Measurements from ENCODE around the gene ANKRD2.
A peak's percentile ranks its signal among the peaks of the same experiment; 100 is the strongest.
"Not testable (repeated sequence)": the region's sequence is repeated elsewhere in the genome, so short reads cannot be mapped to it uniquely, and the experiment has no call there.

ANKRD2 gene

GRCh38 chr10:97576487-97576886 is 3.9 kb downstream of the ANKRD2 start:
- H3K4me1 Mint-ChIP-seq, H3K36me3 Mint-ChIP-seq, ATAC-seq, H3K9me3 Mint-ChIP-seq, H3K27me3 Mint-ChIP-seq, H3K27ac Mint-ChIP-seq, H3K4me3 Mint-ChIP-seq: not testable (repeated sequence)

GRCh38 chr10:97577701-97578100 is 5.1 kb downstream of the ANKRD2 start:
- H3K9me3 Mint-ChIP-seq: no peaks in the 10 kb centered on the region
- ATAC-seq: no peak
- H3K4me1 Mint-ChIP-seq: peaks cover 3% of the 10 kb centered on the region
- H3K36me3 Mint-ChIP-seq: no peaks in the 10 kb centered on the region
- no peak overlapping the region for H3K4me3 Mint-ChIP-seq
- H3K27me3 Mint-ChIP-seq: no peaks in the 10 kb centered on the region
- H3K27ac Mint-ChIP-seq: no peak overlapping the region

GRCh38 chr10:97578171-97578844 is 5.7 kb downstream of the ANKRD2 start:
- no peaks in the 10 kb centered on the region for H3K9me3 Mint-ChIP-seq
- H3K27ac Mint-ChIP-seq: no peak overlapping the region
- no peak overlapping the region for H3K4me3 Mint-ChIP-seq

GRCh38 chr10:97580421-97581367 is 8.1 kb downstream of the ANKRD2 start:
- H3K4me3 Mint-ChIP-seq: no peak overlapping the region
- no peaks in the 10 kb centered on the region for H3K27me3 Mint-ChIP-seq
- H3K27ac Mint-ChIP-seq: no peak overlapping the region
- H3K36me3 Mint-ChIP-seq: no peaks in the 10 kb centered on the region
- ATAC-seq: no peak
- H3K9me3 Mint-ChIP-seq: no peaks in the 10 kb centered on the region
- no peaks in the 10 kb centered on the region for H3K4me1 Mint-ChIP-seq

More at GRCh38 chr10:97578171-97578844, 5.7 kb downstream of the ANKRD2 start:
- Mint-ChIP-seq H3K4me1 (no peaks in the 10 kb centered on the region), H3K36me3 (no peaks in the 10 kb centered on the region), H3K27me3 (no peaks in the 10 kb centered on the region)
- ATAC-seq: no peak

- Mint-ChIP-seq H3K27ac (no peak overlapping the region), H3K9me3 (no peaks in the 10 kb centered on the region), H3K27me3 (no peaks in the 10 kb centered on the region), H3K4me3 (no peak overlapping the region), H3K4me1 (no peaks in the 10 kb centered on the region), H3K36me3 (no peaks in the 10 kb centered on the region)
- no peak for ATAC-seq
These were observed 9.6 kb downstream of the ANKRD2 start for GRCh38 chr10:97582169-97582568.

GRCh38 chr10:97583476-97583875 is 10.9 kb downstream of the ANKRD2 start:
- no peak overlapping the region for H3K27ac Mint-ChIP-seq
- H3K4me3 Mint-ChIP-seq: no peak overlapping the region

GRCh38 chr10:97584060-97584797 is 11.7 kb downstream of the ANKRD2 start, which contains the start of gene HOGA1:
HOGA1 (plus strand) TSS chr10:97584389; CDS start chr10:97584704, 315 bp downstream.
- no peaks in the 10 kb centered on the region for H3K27me3 Mint-ChIP-seq
- no peaks in the 10 kb centered on the region for H3K36me3 Mint-ChIP-seq
- no peaks in the 10 kb centered on the region for H3K4me1 Mint-ChIP-seq
- H3K4me3 Mint-ChIP-seq: no peak within 1 kb of the TSS
- H3K27ac Mint-ChIP-seq: no peak within 1 kb of the TSS
- H3K9me3 Mint-ChIP-seq: no peaks in the 10 kb centered on the region
- no peak for ATAC-seq

More at GRCh38 chr10:97583476-97583875, 10.9 kb downstream of the ANKRD2 start:
- Mint-ChIP-seq H3K4me1 (no peaks in the 10 kb centered on the region), H3K36me3 (no peaks in the 10 kb centered on the region), H3K9me3 (no peaks in the 10 kb centered on the region), H3K27me3 (no peaks in the 10 kb centered on the region)
- no peak for ATAC-seq

- Mint-ChIP-seq H3K27ac (no peak overlapping the region), H3K4me1 (no peaks in the 10 kb centered on the region), H3K9me3 (no peaks in the 10 kb centered on the region), H3K27me3 (no peaks in the 10 kb centered on the region), H3K36me3 (no peaks in the 10 kb centered on the region), H3K4me3 (no peak overlapping the region)
- ATAC-seq: no peak
These were observed 12.3 kb downstream of the ANKRD2 start for GRCh38 chr10:97584798-97585438.

GRCh38 chr10:97585439-97585811 is 12.8 kb downstream of the ANKRD2 start:
- no peak for ATAC-seq
- Mint-ChIP-seq H3K4me1 (no peaks in the 10 kb centered on the region), H3K9me3 (no peaks in the 10 kb centered on the region), H3K27ac (no peak overlapping the region), H3K36me3 (no peaks in the 10 kb centered on the region), H3K27me3 (no peaks in the 10 kb centered on the region), H3K4me3 (no peak overlapping the region)

- Mint-ChIP-seq H3K4me1 (peaks cover 5% of the 10 kb centered on the region), H3K27me3 (no peaks in the 10 kb centered on the region), H3K36me3 (no peaks in the 10 kb centered on the region), H3K4me3 (no peak overlapping the region), H3K9me3 (no peaks in the 10 kb centered on the region), H3K27ac (no peak overlapping the region)
- no peak for ATAC-seq
These were observed 14.6 kb downstream of the ANKRD2 start for GRCh38 chr10:97587183-97587582.

- no peaks in the 10 kb centered on the region for H3K36me3 Mint-ChIP-seq
- no peak within 1 kb of the TSS for H3K4me3 Mint-ChIP-seq
- peaks cover 5% of the 10 kb centered on the region for H3K4me1 Mint-ChIP-seq
- peak; percentile 12 for ATAC-seq
- no peaks in the 10 kb centered on the region for H3K27me3 Mint-ChIP-seq
- no peaks in the 10 kb centered on the region for H3K9me3 Mint-ChIP-seq
- no peak within 1 kb of the TSS for H3K27ac Mint-ChIP-seq
These were observed 16.9 kb downstream of the ANKRD2 start, which contains the start of gene C10orf62 for GRCh38 chr10:97589479-97589878. C10orf62 (plus strand) TSS chr10:97589721; CDS start chr10:97589898, 177 bp downstream.

GRCh38 chr10:97590082-97590747 is 17.6 kb downstream of the ANKRD2 start:
- peak; percentile 25 for ATAC-seq
- no peaks in the 10 kb centered on the region for H3K9me3 Mint-ChIP-seq
- H3K36me3 Mint-ChIP-seq: no peaks in the 10 kb centered on the region
- H3K27ac Mint-ChIP-seq: no peak overlapping the region
- no peak overlapping the region for H3K4me3 Mint-ChIP-seq
- peaks cover 5% of the 10 kb centered on the region for H3K4me1 Mint-ChIP-seq
- no peaks in the 10 kb centered on the region for H3K27me3 Mint-ChIP-seq

GRCh38 chr10:97590748-97591495 is 18.3 kb downstream of the ANKRD2 start:
- no peak overlapping the region for H3K4me3 Mint-ChIP-seq
- no peaks in the 10 kb centered on the region for H3K36me3 Mint-ChIP-seq
- H3K9me3 Mint-ChIP-seq: no peaks in the 10 kb centered on the region
- H3K27me3 Mint-ChIP-seq: no peaks in the 10 kb centered on the region
- no peak overlapping the region for H3K27ac Mint-ChIP-seq
- ATAC-seq: no peak
- H3K4me1 Mint-ChIP-seq: peaks cover 5% of the 10 kb centered on the region

- H3K27me3 Mint-ChIP-seq: no peaks in the 10 kb centered on the region
- H3K4me1 Mint-ChIP-seq: peaks cover 5% of the 10 kb centered on the region
- H3K27ac Mint-ChIP-seq: no peak overlapping the region
- no peaks in the 10 kb centered on the region for H3K9me3 Mint-ChIP-seq
- no peaks in the 10 kb centered on the region for H3K36me3 Mint-ChIP-seq
- no peak for ATAC-seq
- H3K4me3 Mint-ChIP-seq: no peak overlapping the region
These were observed 20.8 kb downstream of the ANKRD2 start for GRCh38 chr10:97593421-97593820.
